ENCODE measurements around the gene PHACTR3. TPM values are rescaled to one million over a fixed set of nuclear protein-coding genes. Genes with fewer than 3 reads are reported as not detected.

The PHACTR3 gene
- total and polyA plus RNA-seq, 2 experiments from 2014 or later = 0.45 to 0.61 TPM

GRCh38 chr20:59737073-59737666 lies 132.8 kb downstream of the PHACTR3 start:
- Histone ChIP-seq H3K79me2 (replicated peaks; ENCODE audit: insufficient read depth) (no peaks in the 10 kb centered on the region), H4K20me1 (replicated peaks; ENCODE audit: insufficient read depth) (no peaks in the 10 kb centered on the region), H3K4me2 (no peak overlapping the region), H3K4me3 (no peak overlapping the region), H3K36me3 (ENCODE audit: insufficient read depth) (no peaks in the 10 kb centered on the region), H3F3A (replicated peaks; ENCODE audit: low read depth) (no peaks in the 10 kb centered on the region), H3K9me2 (ENCODE audit: insufficient read depth) (no peaks in the 10 kb centered on the region), H3K27me3 (ENCODE audit: insufficient read depth) (peaks cover 4% of the 10 kb centered on the region; the same call in 1 of the 2 replicates), H3K4me1 (ENCODE audit: insufficient read depth) (no peaks in the 10 kb centered on the region), H3K27ac (ENCODE audit: low read depth) (no peak overlapping the region), H2AFZ (no peak overlapping the region)
- ATAC-seq = no peak
- Mint-ChIP-seq H3K27me3 (ENCODE audit: insufficient read depth, low read depth, poor library complexity) (peaks cover 14% of the 10 kb centered on the region), H3K27ac (no peak overlapping the region), H3K4me3 (no peak overlapping the region), H3K9me3 (no peaks in the 10 kb centered on the region; the same call in 2 of the 3 replicates), H3K4me1 (no peaks in the 10 kb centered on the region), H3K36me3 (ENCODE audit: low read depth) (no peaks in the 10 kb centered on the region)
- TF ChIP-seq JUNB (IDR thresholded peaks at IDR 0.05; ENCODE audit: unreplicated experiment) (no peak), POLR2AphosphoS5 (IDR thresholded peaks at IDR 0.05; ENCODE audit: low read depth) (no peak), ETS1 (IDR thresholded peaks at IDR 0.05) (no peak), STAT1 (IDR thresholded peaks at IDR 0.05; ENCODE audit: unreplicated experiment) (no peak), NANOG (IDR thresholded peaks at IDR 0.05; ENCODE audit: borderline replicate concordance) (no peak), ZNF331 (CRISPR knock-in tag; IDR thresholded peaks at IDR 0.05; ENCODE audit: low read depth) (no peak), ZNF462 (CRISPR knock-in tag; IDR thresholded peaks at IDR 0.05) (no peak), CTCF (conservative IDR thresholded peaks at IDR 0.05; ENCODE audit: low read depth in 2 of 2) (no peak), REST (IDR thresholded peaks at IDR 0.05; ENCODE audit: unreplicated experiment) (no peak), ZNF114 (CRISPR knock-in tag; IDR thresholded peaks at IDR 0.05) (no peak), EZH2phosphoT487 (IDR thresholded peaks at IDR 0.05; ENCODE audit: unreplicated experiment) (no peak), CREB1 (CRISPR knock-in tag; IDR thresholded peaks at IDR 0.05; ENCODE audit: low read depth) (no peak), EZH2 (IDR thresholded peaks at IDR 0.05; ENCODE audit: low read depth, unreplicated experiment) (no peak)
- DNase-seq (ENCODE audit: low spot score) = no peak
